ENCODE measurements around the gene ALG12. TPM values are rescaled to one million over a fixed set of nuclear protein-coding genes. Genes with fewer than 3 reads are reported as not detected.

Gene ALG12
- total RNA-seq, 1 experiment from 2014 or later: 25.4 TPM

DNA sequence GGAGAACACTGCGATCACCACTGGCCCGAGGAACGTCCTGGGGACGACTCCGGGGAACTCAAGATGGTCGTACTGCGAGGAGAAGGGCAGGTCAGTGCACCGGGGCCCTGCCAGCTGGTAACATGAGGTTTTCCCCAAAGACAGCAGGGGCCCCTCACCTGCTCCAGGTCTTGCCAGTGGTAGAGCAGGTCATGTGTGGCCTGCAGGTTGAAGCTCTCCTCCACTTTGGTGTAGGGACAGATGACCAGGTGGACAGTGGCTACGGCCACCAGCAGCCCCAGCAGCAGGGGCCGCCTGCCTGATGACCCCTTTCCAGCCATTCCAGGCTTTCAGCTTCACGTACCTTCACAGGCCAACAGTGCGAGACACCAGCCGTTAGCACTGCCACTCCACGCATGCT is 4.8 kb downstream of the ALG12 start:
- Mint-ChIP-seq H3K36me3 (ENCODE audit: insufficient read depth, unreplicated experiment) (peaks cover 43% of the 10 kb centered on the region), H3K27ac (ENCODE audit: unreplicated experiment) (no peak overlapping the region), H3K4me3 (ENCODE audit: low read depth, unreplicated experiment) (no peak overlapping the region), H3K4me1 (ENCODE audit: low read depth, unreplicated experiment) (no peaks in the 10 kb centered on the region), H3K9me3 (ENCODE audit: low read depth, unreplicated experiment) (no peaks in the 10 kb centered on the region), H3K27me3 (ENCODE audit: unreplicated experiment) (no peaks in the 10 kb centered on the region)
- intact Hi-C loops (cut with micrococcal nuclease; ENCODE audit: unreplicated experiment): loop anchor here (10.0 kb wide), 1 partner anchor 149 kb away; no protein-coding TSS in a partner anchor
- no TSS peak for BruUV-seq (replicated peaks)
- CTCF ChIA-PET: no interaction called here
- no peak for DNase-seq
- TF ChIP-seq, protein P1, sequence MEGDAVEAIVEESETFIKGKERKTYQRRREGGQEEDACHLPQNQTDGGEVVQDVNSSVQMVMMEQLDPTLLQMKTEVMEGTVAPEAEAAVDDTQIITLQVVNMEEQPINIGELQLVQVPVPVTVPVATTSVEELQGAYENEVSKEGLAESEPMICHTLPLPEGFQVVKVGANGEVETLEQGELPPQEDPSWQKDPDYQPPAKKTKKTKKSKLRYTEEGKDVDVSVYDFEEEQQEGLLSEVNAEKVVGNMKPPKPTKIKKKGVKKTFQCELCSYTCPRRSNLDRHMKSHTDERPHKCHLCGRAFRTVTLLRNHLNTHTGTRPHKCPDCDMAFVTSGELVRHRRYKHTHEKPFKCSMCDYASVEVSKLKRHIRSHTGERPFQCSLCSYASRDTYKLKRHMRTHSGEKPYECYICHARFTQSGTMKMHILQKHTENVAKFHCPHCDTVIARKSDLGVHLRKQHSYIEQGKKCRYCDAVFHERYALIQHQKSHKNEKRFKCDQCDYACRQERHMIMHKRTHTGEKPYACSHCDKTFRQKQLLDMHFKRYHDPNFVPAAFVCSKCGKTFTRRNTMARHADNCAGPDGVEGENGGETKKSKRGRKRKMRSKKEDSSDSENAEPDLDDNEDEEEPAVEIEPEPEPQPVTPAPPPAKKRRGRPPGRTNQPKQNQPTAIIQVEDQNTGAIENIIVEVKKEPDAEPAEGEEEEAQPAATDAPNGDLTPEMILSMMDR (IDR thresholded peaks at IDR 0.05; ENCODE audit: unreplicated experiment): no peak

DNA sequence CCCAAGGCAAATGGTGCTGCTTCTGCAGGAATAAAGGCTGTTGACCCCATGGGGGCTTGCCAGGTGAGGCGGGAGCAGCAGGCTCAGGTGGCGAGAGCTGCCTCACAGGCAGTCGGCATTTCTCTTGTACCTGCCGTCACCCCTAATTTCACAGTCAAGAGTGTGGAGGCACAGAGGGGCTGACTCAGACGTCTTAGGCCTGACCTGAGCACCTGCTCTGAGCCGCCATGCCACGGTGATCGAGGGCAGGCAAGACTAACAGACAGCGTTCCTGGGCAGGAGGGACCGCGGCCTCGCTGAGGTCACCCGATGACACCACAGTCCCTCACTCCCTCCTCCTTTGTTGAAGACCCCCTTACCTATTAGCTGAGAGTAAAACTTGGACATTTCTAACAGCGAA is 5.2 kb downstream of the ALG12 start:
- intact Hi-C loops (cut with micrococcal nuclease; ENCODE audit: unreplicated experiment): loop anchor here (10.0 kb wide), 1 partner anchor 148 kb away; no protein-coding TSS in a partner anchor
- Mint-ChIP-seq H3K27ac (ENCODE audit: unreplicated experiment) (no peak overlapping the region), H3K9me3 (ENCODE audit: low read depth, unreplicated experiment) (no peaks in the 10 kb centered on the region), H3K4me1 (ENCODE audit: low read depth, unreplicated experiment) (no peaks in the 10 kb centered on the region), H3K27me3 (ENCODE audit: unreplicated experiment) (no peaks in the 10 kb centered on the region), H3K4me3 (ENCODE audit: low read depth, unreplicated experiment) (no peak overlapping the region), H3K36me3 (ENCODE audit: insufficient read depth, unreplicated experiment) (peaks cover 39% of the 10 kb centered on the region)
- DNase-seq: no peak
- CTCF ChIA-PET: no interaction called here
- TF ChIP-seq, protein P1 (IDR thresholded peaks at IDR 0.05; ENCODE audit: unreplicated experiment): no peak
- BruUV-seq (replicated peaks): no TSS peak

DNA sequence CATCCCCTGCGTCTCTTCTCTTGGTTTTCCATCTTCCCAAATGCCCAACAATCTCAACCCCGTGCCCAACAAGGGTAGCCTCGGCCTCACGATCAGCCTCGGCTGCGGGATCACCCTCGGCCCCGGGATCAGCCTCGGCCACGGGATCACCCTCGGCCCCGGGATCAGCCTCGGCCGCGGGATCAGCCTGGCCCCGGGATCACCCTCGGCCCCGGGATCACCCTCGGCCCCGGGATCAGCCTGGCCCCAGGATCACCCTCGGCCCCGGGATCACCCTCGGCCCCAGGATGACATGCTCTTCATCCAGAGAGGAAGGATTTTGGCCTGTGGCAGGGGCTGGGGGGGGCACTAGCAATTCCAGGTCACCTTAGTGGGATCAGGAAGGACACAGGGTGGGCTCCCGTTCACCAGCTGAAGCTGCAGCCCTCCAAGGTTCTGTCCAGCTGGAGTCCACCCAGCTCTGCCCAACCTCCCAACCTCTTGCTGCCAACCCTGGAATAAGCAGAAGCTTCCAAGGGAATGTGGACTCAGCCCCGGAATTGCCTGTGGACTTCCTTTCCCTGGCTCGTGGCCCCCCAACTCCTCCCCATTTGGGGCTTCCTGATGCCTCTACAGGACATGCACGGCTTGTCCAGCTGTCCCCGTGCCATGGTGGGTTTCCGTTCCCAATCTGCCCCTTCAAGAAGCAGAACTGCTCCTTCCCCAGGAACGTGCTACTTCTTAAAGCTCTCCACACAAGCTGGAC is 6.2 kb downstream of the ALG12 start:
- no peak for DNase-seq
- Mint-ChIP-seq H3K4me3 (ENCODE audit: low read depth, unreplicated experiment) (no peak overlapping the region), H3K4me1 (ENCODE audit: low read depth, unreplicated experiment) (no peaks in the 10 kb centered on the region), H3K36me3 (ENCODE audit: insufficient read depth, unreplicated experiment) (peaks cover 38% of the 10 kb centered on the region), H3K27ac (ENCODE audit: unreplicated experiment) (no peak overlapping the region), H3K27me3 (ENCODE audit: unreplicated experiment) (no peaks in the 10 kb centered on the region), H3K9me3 (ENCODE audit: low read depth, unreplicated experiment) (no peaks in the 10 kb centered on the region)
- CTCF ChIA-PET: interaction anchor here (0.5 kb wide), 1 partner anchor 164 kb away, joined by 3 read pairs; no protein-coding TSS in a partner anchor
- intact Hi-C loops (cut with micrococcal nuclease; ENCODE audit: unreplicated experiment): loop anchor here (10.0 kb wide), 1 partner anchor 147 kb away; no protein-coding TSS in a partner anchor
- TF ChIP-seq, protein P1 (IDR thresholded peaks at IDR 0.05; ENCODE audit: unreplicated experiment): no peak
- BruUV-seq (replicated peaks): no TSS peak

DNA sequence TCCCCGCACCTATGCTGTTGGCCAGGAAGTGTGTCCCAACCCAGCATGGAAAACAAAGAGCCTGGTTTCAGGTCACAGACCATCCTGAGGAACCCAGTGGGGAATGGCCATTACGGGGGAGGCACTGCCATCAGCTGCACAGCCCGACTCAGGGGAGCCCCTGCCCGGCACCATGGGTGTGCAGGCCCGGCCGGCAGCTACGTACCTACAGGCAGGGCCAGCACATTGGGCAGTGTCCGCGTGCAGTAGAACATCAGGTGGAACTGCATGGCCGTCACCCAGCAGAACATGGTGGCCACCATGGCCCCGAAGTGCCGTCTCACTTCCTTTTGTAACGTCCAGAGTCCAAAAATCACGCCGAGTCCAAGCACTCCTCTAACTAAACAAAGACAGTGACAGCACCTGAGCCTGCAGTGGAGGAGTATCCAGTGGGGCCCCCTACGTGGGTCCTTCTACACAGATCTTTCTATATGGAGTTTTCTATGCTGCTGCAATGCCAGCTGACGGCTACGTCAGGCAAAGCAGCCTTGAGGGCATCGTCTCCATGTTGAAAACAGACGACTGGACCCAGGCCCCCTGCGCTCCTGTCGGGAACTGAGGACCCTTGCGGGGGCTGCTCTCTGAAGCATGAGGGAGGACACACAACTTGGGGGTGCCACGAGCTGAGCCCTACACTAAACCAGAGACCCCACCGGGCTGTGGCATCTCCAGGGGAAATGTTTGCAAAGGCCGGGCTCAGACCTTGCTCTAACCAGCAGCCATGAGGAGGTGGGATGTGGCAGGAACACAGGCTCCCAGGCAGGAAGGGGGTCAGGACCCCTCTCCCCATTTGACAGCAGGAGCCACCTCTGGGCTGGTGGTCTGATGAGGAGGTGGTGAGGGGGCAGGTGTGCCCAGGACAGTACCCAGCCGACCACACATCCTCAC is 7.7 kb downstream of the ALG12 start:
- H3K9me3 Mint-ChIP-seq (ENCODE audit: low read depth, unreplicated experiment): no peaks in the 10 kb centered on the region
- TF ChIP-seq, protein P1 (IDR thresholded peaks at IDR 0.05; ENCODE audit: unreplicated experiment): no peak
- intact Hi-C loops (cut with micrococcal nuclease; ENCODE audit: unreplicated experiment): loop anchor here (10.0 kb wide), 1 partner anchor 146 kb away; no protein-coding TSS in a partner anchor
- BruUV-seq (replicated peaks): no TSS peak
- DNase-seq: no peak
- no peak overlapping the region for H3K27ac Mint-ChIP-seq (ENCODE audit: unreplicated experiment)
- H3K27me3 Mint-ChIP-seq (ENCODE audit: unreplicated experiment): no peaks in the 10 kb centered on the region
- H3K4me3 Mint-ChIP-seq (ENCODE audit: low read depth, unreplicated experiment): no peak overlapping the region
- no peaks in the 10 kb centered on the region for H3K4me1 Mint-ChIP-seq (ENCODE audit: low read depth, unreplicated experiment)
- peaks cover 47% of the 10 kb centered on the region for H3K36me3 Mint-ChIP-seq (ENCODE audit: insufficient read depth, unreplicated experiment)
- CTCF ChIA-PET: no interaction called here
